Cardiac fibroblast (primary cell): ENCODE results near the gene IFT20.

Experiments used
- DNase-seq, 2 donors: peaks; one replicate each; pipeline versions ENCODE4 v3.0.0 to v3.0.0-alpha.2; 2010; ENCODE audit warnings: low read depth in 2 of 2
- H3K4me3 ChIP-seq, 2 donors: replicated peaks in 1 of 2; 1 replicate in 1 of 2; 2 replicates in 1 of 2; pipeline ENCODE4 v1.5.1; 2011; ENCODE audit warnings: low read depth in 2 of 2, low read length in 2 of 2, mild to moderate bottlenecking in 2 of 2, moderate library complexity in 1 of 2
- TF ChIP-seq, protein P1 (sequence below): IDR thresholded peaks from one replicate; pipeline ENCODE4 v1.5.1; 2011; ENCODE audit warnings: low read depth, mild to moderate bottlenecking, low read length, inconsistent platforms

Gene IFT20, protein sequence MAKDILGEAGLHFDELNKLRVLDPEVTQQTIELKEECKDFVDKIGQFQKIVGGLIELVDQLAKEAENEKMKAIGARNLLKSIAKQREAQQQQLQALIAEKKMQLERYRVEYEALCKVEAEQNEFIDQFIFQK

DNA sequence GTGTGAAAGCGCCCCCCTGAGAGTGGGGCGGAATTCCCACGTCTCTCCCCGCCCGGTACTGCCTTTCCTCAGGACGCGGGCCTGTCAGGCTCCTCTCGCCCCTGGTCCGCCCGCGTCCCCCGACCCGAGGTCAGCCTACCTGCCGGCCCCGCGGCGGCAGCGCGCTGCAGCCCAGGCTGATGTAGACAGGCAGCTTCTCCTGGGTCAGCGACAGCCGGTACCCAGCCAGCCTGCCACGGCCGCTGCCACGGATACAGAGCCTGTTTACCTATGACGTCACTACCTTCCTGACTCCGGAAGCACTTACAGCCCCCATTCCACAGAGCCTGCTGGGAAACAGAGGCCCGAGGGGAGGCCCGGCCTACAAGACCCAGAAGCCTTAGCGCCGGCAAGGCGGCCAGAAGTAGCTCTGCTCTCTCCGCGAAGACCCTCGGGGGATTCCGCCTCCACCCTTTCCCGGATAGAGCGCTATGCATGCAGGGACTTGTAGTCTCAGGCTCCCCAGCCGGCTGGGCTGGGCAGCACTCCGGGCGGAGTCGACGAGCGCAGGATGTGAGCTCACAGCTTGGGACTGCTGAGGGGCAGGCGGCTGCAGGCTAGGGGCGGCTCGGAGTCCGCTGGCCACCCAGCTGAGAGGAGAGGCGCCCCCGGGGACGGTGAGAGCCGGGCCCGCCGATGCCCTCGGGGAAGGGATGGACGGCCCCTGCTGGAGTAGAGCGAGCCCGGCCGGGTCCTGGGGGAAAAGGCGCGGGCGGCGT is at the start of gene IFT20, which contains the start of gene TNFAIP1:
Gene IFT20 (minus strand): TSS at position 272 of the 758 bp plus-strand sequence. CDS start 3,487 bp downstream, outside the sequence.
Gene TNFAIP1 (plus strand): TSS at position 561 of the 758 bp plus-strand sequence. CDS start 3,761 bp downstream, outside the sequence.
- TF ChIP-seq, protein P1, sequence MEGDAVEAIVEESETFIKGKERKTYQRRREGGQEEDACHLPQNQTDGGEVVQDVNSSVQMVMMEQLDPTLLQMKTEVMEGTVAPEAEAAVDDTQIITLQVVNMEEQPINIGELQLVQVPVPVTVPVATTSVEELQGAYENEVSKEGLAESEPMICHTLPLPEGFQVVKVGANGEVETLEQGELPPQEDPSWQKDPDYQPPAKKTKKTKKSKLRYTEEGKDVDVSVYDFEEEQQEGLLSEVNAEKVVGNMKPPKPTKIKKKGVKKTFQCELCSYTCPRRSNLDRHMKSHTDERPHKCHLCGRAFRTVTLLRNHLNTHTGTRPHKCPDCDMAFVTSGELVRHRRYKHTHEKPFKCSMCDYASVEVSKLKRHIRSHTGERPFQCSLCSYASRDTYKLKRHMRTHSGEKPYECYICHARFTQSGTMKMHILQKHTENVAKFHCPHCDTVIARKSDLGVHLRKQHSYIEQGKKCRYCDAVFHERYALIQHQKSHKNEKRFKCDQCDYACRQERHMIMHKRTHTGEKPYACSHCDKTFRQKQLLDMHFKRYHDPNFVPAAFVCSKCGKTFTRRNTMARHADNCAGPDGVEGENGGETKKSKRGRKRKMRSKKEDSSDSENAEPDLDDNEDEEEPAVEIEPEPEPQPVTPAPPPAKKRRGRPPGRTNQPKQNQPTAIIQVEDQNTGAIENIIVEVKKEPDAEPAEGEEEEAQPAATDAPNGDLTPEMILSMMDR = no peak
- peak; percentile 100 for DNase-seq
- H3K4me3 ChIP-seq = peak within 1 kb of the TSS; percentile 94 to 97

DNA sequence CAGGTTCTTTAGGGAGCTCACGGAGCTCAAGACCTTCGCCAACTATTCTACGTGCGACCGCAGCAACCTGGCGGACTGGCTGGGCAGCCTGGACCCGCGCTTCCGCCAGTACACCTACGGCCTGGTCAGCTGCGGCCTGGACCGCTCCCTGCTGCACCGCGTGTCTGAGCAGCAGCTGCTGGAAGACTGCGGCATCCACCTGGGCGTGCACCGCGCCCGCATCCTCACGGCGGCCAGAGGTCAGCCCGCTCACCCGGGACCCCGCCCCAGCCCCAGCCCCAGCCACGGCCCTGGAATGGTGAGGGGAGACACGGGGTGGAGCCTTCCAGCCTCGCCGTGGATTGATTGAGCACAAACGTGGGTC is 49.7 kb upstream of the IFT20 start:
- no peak overlapping the region for H3K4me3 ChIP-seq
- no peak for DNase-seq
- TF ChIP-seq, protein P1 = no peak

DNA sequence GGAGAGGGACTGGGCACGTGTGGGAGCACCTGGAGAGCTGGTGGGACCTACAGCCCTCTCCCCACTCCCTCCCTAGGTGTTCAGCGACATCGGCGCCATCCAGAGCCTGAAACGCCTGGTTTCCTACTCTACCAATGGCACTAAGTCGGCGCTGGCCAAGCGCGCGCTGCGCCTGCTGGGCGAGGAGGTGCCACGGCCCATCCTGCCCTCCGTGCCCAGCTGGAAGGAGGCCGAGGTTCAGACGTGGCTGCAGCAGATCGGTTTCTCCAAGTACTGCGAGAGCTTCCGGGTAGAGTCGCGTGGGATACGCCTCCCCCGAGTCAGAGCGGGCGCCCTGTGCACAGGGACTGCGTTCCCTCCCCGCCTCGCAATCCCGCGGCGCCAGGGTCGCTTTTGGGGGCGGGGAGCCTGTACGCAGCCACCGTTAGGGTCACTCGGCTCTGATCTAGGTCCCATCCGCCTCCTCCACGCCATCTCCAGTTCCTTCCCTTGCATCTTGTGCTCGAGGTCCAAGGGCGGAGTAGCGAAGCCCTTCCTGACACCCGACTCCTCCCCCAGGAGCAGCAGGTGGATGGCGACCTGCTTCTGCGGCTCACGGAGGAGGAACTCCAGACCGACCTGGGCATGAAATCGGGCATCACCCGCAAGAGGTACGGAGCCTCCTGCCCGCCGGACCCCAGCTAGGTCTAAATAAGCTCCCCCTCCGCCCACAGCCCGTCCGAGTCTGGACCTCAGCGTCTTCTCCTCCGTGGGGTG is 49.2 kb upstream of the IFT20 start:
- peak overlapping the region in 1 of 2 donors; percentile 17 for H3K4me3 ChIP-seq
- DNase-seq = no peak
- TF ChIP-seq, protein P1 = no peak

- no peak overlapping the region for H3K4me3 ChIP-seq
- no peak for DNase-seq
- TF ChIP-seq, protein P1 = no peak
Measured at GRCh38 chr17:28381141-28381825, 46.0 kb upstream of the IFT20 start.

DNA sequence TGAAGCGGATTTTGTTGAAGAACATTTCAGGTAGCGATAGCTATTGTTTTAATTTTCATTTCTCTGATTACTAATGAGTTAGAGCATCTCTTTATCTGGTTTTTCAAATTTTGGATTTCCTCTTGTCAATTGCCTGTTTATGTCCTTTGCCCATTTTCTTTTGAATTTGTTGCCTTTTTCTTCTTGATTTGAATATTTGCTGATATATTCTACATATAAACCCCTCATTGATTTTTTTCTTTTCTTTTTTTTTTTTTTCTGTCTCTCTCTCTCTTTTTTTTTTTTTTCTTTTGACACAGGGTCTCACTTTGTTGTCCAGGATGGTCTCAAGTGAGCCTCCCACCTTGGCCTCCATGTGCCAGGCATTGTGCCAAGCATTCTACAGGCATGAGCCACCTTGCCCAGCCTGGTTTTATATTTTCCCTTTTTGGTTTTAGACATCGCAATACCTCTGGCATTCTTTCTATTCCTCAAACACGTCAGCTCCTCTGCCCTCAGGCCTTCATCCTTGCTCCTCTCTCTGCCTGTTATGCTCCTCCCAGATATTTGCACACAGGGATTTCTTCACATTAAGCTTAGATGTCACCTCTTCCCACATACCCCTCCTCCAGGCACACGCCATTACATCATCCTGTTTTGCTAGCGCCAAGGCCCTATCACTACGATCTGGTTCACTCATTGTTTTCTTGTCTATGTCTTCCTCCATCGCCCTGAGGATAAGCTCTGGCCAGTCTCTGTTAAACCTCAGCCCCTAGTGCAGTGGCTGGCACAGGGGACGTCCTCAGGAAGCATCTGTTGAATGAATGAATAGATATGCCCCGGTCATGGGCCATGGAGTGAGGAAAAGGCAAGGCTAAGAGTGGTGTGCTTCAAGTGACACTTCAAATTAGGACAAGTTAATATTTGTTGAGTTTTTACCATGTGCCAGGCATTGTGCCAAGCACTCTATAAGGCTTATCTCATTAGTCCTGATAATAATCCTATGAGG is 44.8 kb upstream of the IFT20 start:
- H3K4me3 ChIP-seq = no peak overlapping the region
- peak; percentile 47 to 63 for DNase-seq

More for the DNA sequence above, 44.8 kb upstream of the IFT20 start:
- TF ChIP-seq, protein P1 = no peak
